ENCODE measurements around the gene LANCL3. TPM values are rescaled to one million over a fixed set of nuclear protein-coding genes. Genes with fewer than 3 reads are reported as not detected.
A peak's percentile ranks its signal among the peaks of the same experiment; 100 is the strongest.

The LANCL3 gene
- total and polyA plus RNA-seq, 2 donors (not counting 1 experiment from before 2014, with no cell fraction given), result 0.04 to 0.12 TPM

GRCh38 chrX:37686369-37686995, 115.0 kb downstream of the LANCL3 start:
- DNase-seq (no peak), ATAC-seq (ENCODE audit: low read depth) (no peak)
- Histone ChIP-seq H3K4me2 (replicated peaks; ENCODE audit: low read depth, low read length, poor library complexity, severe bottlenecking) (peak overlapping the region; percentile 71), H4K20me1 (ENCODE audit: control insufficient read depth, insufficient read depth, low read length, poor library complexity, severe bottlenecking) (no peaks in the 10 kb centered on the region), H3K4me1 (ENCODE audit: control insufficient read depth in 2 of 2, insufficient read depth in 2 of 2, low read length in 2 of 2) (peaks cover 0 to 3% of the 10 kb centered on the region in 2 donors), H3K27ac (ENCODE audit: low read length in 2 of 2) (no peak overlapping the region), H3K79me2 (ENCODE audit: control insufficient read depth, insufficient read depth, low read length) (no peaks in the 10 kb centered on the region), H2AFZ (ENCODE audit: insufficient read depth, low read depth, low read length, poor library complexity, severe bottlenecking) (peak overlapping the region; percentile 62), H3K36me3 (replicated peaks in 1 of 2; ENCODE audit: control extremely low read depth in 1 of 2, control insufficient read depth in 1 of 2, extremely low read depth in 1 of 2, insufficient read depth in 2 of 2, low read length in 1 of 2) (no peaks in the 10 kb centered on the region), H3K9me3 (ENCODE audit: control extremely low read depth in 1 of 3, control insufficient read depth in 2 of 3, insufficient read depth in 1 of 3, low read length in 2 of 3) (no peaks in the 10 kb centered on the region), H3K27me3 (replicated peaks in 1 of 4; ENCODE audit: control extremely low read depth in 1 of 4, control insufficient read depth in 3 of 4, insufficient read depth in 4 of 4, low read length in 3 of 4) (peaks cover 0 to 7% (median 0%) of the 10 kb centered on the region in 4 experiments), H3K9ac (ENCODE audit: low read length) (no peak overlapping the region), H3K4me3 (ENCODE audit: control extremely low read depth in 1 of 5, extremely low read depth in 1 of 5, insufficient read depth in 1 of 5, low read depth in 2 of 5, low read length in 4 of 5) (peak overlapping the region in 1 of 5 experiments; percentile 55)
- peak overlapping the region; percentile 87 for H3K4me3 Mint-ChIP-seq
- H3K27ac Mint-ChIP-seq, result no peak overlapping the region
- TF ChIP-seq CTCF (IDR thresholded peaks at IDR 0.05) (no peak), EZH2 (IDR thresholded peaks at IDR 0.05; ENCODE audit: borderline replicate concordance, insufficient read depth, low read depth, low read length, poor library complexity, severe bottlenecking) (no peak)
- no CpG with 5 or more reads among the region's 9 CpGs for whole genome bisulfite sequencing (ENCODE audit: insufficient coverage)
- intact Hi-C loops (cut with micrococcal nuclease), result loop anchor here (5.0 kb wide), 1 partner anchor 141 kb away; no protein-coding TSS in a partner anchor
- H3K9me3 Mint-ChIP-seq (ENCODE audit: insufficient read depth), result no peaks in the 10 kb centered on the region
- H3K4me1 Mint-ChIP-seq, result no peaks in the 10 kb centered on the region
- no peaks in the 10 kb centered on the region for H3K27me3 Mint-ChIP-seq
- ChIA-PET POLR2A (no interaction called here), CTCF (no interaction called here)

- H3K27ac Mint-ChIP-seq, result no peak overlapping the region
- Histone ChIP-seq H3K27ac (ENCODE audit: low read length in 2 of 2) (no peak overlapping the region), H3K9me3 (ENCODE audit: control extremely low read depth in 1 of 3, control insufficient read depth in 2 of 3, insufficient read depth in 1 of 3, low read length in 2 of 3) (no peaks in the 10 kb centered on the region), H3K4me3 (ENCODE audit: control extremely low read depth in 1 of 5, extremely low read depth in 1 of 5, insufficient read depth in 1 of 5, low read depth in 2 of 5, low read length in 4 of 5) (no peak overlapping the region), H4K20me1 (ENCODE audit: control insufficient read depth, insufficient read depth, low read length, poor library complexity, severe bottlenecking) (no peaks in the 10 kb centered on the region), H2AFZ (ENCODE audit: insufficient read depth, low read depth, low read length, poor library complexity, severe bottlenecking) (no peak overlapping the region), H3K27me3 (replicated peaks in 1 of 4; ENCODE audit: control extremely low read depth in 1 of 4, control insufficient read depth in 3 of 4, insufficient read depth in 4 of 4, low read length in 3 of 4) (peaks cover 0 to 7% (median 0%) of the 10 kb centered on the region in 4 experiments), H3K36me3 (replicated peaks in 1 of 2; ENCODE audit: control extremely low read depth in 1 of 2, control insufficient read depth in 1 of 2, extremely low read depth in 1 of 2, insufficient read depth in 2 of 2, low read length in 1 of 2) (no peaks in the 10 kb centered on the region), H3K79me2 (ENCODE audit: control insufficient read depth, insufficient read depth, low read length) (no peaks in the 10 kb centered on the region), H3K4me2 (replicated peaks; ENCODE audit: low read depth, low read length, poor library complexity, severe bottlenecking) (no peak overlapping the region), H3K4me1 (ENCODE audit: control insufficient read depth in 2 of 2, insufficient read depth in 2 of 2, low read length in 2 of 2) (peaks cover 0 to 3% of the 10 kb centered on the region in 2 donors), H3K9ac (ENCODE audit: low read length) (no peak overlapping the region)
- no peak for DNase-seq
- WGBS (ENCODE audit: insufficient coverage), result no CpG with 5 or more reads among the region's 3 CpGs
- TF ChIP-seq EZH2 (IDR thresholded peaks at IDR 0.05; ENCODE audit: borderline replicate concordance, insufficient read depth, low read depth, low read length, poor library complexity, severe bottlenecking) (no peak), CTCF (IDR thresholded peaks at IDR 0.05) (no peak)
- H3K4me1 Mint-ChIP-seq, result no peaks in the 10 kb centered on the region
- ChIA-PET CTCF (no interaction called here), POLR2A (no interaction called here)
- ATAC-seq (ENCODE audit: low read depth), result no peak
- H3K27me3 Mint-ChIP-seq, result no peaks in the 10 kb centered on the region
- intact Hi-C loops (cut with micrococcal nuclease), result loop anchor here (5.0 kb wide), 1 partner anchor 140 kb away; no protein-coding TSS in a partner anchor
- H3K4me3 Mint-ChIP-seq, result no peak overlapping the region
- H3K9me3 Mint-ChIP-seq (ENCODE audit: insufficient read depth), result no peaks in the 10 kb centered on the region
Observed at GRCh38 chrX:37686996-37687395, 115.5 kb downstream of the LANCL3 start.

Measured in B cell (primary cell).